Diencephalon (tissue), 1 donor: ENCODE measurements around the gene PDGFD. TPM values are rescaled to one million over a fixed set of nuclear protein-coding genes. Genes with fewer than 3 reads are reported as not detected.

Experiments
- total RNA-seq: library from RNA; depleted of rRNA; stranded (reverse); fragments of >200 nt; gene quantifications from one replicate; pipeline ENCODE4 v1.2.3, GENCODE V29; 2014

Gene PDGFD
- total RNA-seq, result 14.1 TPM

DNA sequence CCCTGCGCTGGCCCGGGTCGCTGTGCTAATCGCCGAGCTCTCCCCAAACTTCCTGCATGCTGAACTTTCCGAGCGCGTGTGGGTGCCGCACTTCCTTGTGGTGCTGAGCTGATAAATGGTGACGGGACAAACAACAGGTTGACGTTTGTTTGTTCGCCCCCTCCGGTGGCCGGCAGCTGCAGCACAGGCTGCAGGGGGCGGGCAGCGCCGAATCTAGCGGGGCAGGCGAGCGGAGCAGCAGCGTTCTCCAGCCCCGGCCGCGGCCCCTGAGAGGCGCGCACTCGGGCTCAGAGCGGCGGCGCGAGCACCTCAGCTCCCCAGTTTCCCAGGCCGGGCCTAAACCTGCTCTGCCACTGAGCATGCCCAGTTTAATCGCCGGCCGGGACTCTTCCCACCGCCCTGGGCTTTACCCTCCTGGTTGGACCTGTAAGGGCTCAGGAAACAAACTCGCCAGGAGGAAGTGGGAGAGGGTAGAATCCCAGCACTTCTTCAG, at the start of gene PDGFD:
PDGFD (minus strand) TSS at position 120 of the 493 bp plus-strand sequence.

DNA sequence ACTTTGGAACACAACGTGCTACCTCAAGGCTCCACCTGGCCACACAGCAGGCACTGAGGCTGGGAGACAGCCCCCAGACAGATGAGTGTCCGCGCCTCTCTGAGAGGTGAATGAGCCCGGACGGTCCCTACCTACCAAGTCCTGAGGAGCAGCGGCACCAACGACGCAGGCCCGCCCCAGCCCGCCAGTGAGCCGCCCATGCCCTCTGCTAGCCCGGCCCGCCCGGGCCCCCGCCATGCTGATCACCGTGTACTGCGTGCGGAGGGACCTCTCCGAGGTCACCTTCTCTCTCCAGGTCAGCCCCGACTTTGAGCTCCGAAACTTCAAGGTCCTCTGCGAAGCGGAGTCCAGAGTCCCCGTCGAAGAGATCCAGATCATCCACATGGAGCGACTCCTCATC, 127.4 kb downstream of the PDGFD start, which contains the start of gene DDI1:
DDI1 (plus strand) TSS at position 53 of the 400 bp plus-strand sequence; CDS start at position 236, 183 bp downstream.

Other genes starting within 250 kb of the PDGFD start
- not detected for gene DDI1, start 127.5 kb downstream of the PDGFD start, total RNA-seq